Uterus (tissue), 4 donors: ENCODE measurements around the gene PTPRM. TPM values are rescaled to one million over a fixed set of nuclear protein-coding genes. Genes with fewer than 3 reads are reported as not detected.

Source experiments
- DNase-seq, 2 donors: peaks; one replicate each; pipeline ENCODE4 v3.0.0-alpha.2; 2019 to 2020
- H3K27ac ChIP-seq, 2 donors: fragments of 200-600 bp; sonication (generic); 1 replicate in 1 of 2; 2 replicates in 1 of 2; pipeline ENCODE4 v1.5.1; 2016 to 2018
- H3K27me3 ChIP-seq, 2 donors: fragments of 200-600 bp; sonication (generic); one replicate each; pipeline ENCODE4 v1.5.1; 2018 to 2019; ENCODE audit warnings: control low read depth in 1 of 2
- H3K36me3 ChIP-seq, 2 donors: fragments of 200-600 bp; sonication (generic); one replicate each; pipeline ENCODE4 v1.5.1; 2019; ENCODE audit warnings: control low read depth in 1 of 2
- H3K4me1 ChIP-seq, 2 donors: fragments of 200-600 bp; sonication (generic); one replicate each; pipeline ENCODE4 v1.5.1; 2018 to 2019; ENCODE audit warnings: control low read depth in 1 of 2
- H3K4me3 ChIP-seq, 2 donors: fragments of 200-600 bp; sonication (generic); 1 replicate in 1 of 2; 2 replicates in 1 of 2; pipeline ENCODE4 v1.5.1; 2018 to 2019; ENCODE audit warnings: mild to moderate bottlenecking in 1 of 2
- H3K9me3 ChIP-seq, 2 donors: fragments of 200-600 bp; sonication (generic); one replicate each; pipeline ENCODE4 v1.5.1; 2019; ENCODE audit warnings: control low read depth in 1 of 2
- POLR2A ChIP-seq, 2 donors: fragments of 450-650 bp; IDR thresholded peaks; one replicate each; pipeline ENCODE4 v1.6.1; 2016; ENCODE audit warnings: antibody characterized with exemption in 2 of 2, mild to moderate bottlenecking in 1 of 2, moderate library complexity in 1 of 2
- intact Hi-C: fragments of 100-400 bp; cut with DNase I; formaldehyde crosslinking; loops from one replicate; pipeline ENCODE4 v1.15.1; 2023; ENCODE audit warnings: low total_unique reads
- total RNA-seq, 4 donors: library from RNA; depleted of rRNA in 3 of 4; stranded (reverse); fragments of >200 nt in 3 of 4; gene quantifications; one replicate each; pipeline versions ENCODE4 v1.1.0 to v1.2.4, GENCODE V29; 2014 to 2023
- TF ChIP-seq, protein P1 (sequence below), 4 experiments: fragments of 200-600 bp in 2 of 4; fragments of 450-650 bp in 2 of 4; sonication (generic) in 2 of 4; IDR thresholded peaks; one replicate each; pipeline ENCODE4 v1.5.1; 2016 to 2019; ENCODE audit warnings: antibody characterized with exemption in 4 of 4, mild to moderate bottlenecking in 2 of 4, moderate library complexity in 1 of 4
- donor health status: DM: yes; HTN: yes; CAD: no.

The PTPRM gene
- total RNA-seq, 4 donors from 2014 or later: 62.0 to 127 (median 85.7) TPM

DNA sequence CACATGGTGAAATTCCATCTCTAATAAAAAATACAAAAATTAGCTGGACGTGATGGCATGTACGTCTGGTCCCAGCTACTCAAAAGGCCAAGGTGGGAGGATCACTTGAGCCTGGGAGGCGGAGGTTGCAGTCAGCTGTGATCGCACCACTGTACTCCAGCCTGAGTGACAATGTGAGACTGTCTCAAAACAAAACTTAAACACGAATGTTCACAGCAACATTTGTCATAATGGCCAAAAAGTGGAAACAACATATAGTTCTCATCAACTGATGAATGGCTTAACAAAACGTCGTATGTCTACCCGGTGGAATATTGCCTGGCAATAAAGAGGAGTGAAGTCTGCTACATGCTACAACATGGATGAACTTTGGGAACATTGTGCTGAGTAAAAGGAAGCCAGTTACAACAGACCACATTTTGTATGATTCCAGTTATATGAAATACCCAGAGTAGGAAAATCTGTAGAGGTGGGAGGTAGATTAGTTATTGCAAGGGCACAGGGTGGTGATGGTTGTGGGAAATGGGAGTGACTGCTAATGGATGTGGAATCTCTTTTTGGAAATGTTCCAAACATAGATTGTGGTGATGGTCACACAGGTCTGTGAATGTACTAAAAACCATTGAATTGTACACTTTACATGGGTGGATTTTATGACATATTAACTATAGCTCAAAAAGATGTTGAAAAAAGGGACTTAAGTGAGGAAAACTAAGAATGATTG lies 478.2 kb downstream of the PTPRM start:
- DNase-seq: no peak
- H3K9me3 ChIP-seq: no peaks in the 10 kb centered on the region
- no peak overlapping the region for H3K4me3 ChIP-seq
- intact Hi-C loops: no loop called here
- TF ChIP-seq, protein P1, sequence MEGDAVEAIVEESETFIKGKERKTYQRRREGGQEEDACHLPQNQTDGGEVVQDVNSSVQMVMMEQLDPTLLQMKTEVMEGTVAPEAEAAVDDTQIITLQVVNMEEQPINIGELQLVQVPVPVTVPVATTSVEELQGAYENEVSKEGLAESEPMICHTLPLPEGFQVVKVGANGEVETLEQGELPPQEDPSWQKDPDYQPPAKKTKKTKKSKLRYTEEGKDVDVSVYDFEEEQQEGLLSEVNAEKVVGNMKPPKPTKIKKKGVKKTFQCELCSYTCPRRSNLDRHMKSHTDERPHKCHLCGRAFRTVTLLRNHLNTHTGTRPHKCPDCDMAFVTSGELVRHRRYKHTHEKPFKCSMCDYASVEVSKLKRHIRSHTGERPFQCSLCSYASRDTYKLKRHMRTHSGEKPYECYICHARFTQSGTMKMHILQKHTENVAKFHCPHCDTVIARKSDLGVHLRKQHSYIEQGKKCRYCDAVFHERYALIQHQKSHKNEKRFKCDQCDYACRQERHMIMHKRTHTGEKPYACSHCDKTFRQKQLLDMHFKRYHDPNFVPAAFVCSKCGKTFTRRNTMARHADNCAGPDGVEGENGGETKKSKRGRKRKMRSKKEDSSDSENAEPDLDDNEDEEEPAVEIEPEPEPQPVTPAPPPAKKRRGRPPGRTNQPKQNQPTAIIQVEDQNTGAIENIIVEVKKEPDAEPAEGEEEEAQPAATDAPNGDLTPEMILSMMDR (IDR thresholded peaks at IDR 0.05): no peak
- no peak for TF ChIP-seq POLR2A (IDR thresholded peaks at IDR 0.05)
- no peaks in the 10 kb centered on the region for H3K4me1 ChIP-seq
- H3K36me3 ChIP-seq: no peaks in the 10 kb centered on the region
- H3K27me3 ChIP-seq: no peaks in the 10 kb centered on the region
- no peak overlapping the region for H3K27ac ChIP-seq

DNA sequence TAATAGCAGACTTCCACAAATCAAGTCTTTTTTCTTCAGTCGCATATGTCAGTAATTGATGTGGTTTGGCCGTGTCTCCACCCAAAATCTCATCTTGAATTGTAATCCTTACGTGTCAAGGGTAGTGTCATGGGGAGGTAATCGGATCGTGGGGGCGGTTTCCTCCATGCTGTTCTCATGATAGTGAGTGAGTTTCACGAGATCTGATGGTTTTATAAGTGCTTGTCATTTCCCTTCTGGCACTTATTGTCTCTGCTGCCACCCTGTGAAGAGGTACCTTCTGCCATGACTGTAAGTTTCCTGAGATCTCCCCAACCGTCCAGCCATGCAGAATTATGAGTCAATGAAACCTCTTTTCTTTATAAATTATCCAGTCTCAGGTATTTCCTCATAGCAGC lies 478.8 kb downstream of the PTPRM start:
- H3K9me3 ChIP-seq: no peaks in the 10 kb centered on the region
- no peak overlapping the region for H3K27ac ChIP-seq
- intact Hi-C loops: no loop called here
- H3K36me3 ChIP-seq: no peaks in the 10 kb centered on the region
- H3K4me3 ChIP-seq: no peak overlapping the region
- no peaks in the 10 kb centered on the region for H3K27me3 ChIP-seq
- DNase-seq: no peak
- no peaks in the 10 kb centered on the region for H3K4me1 ChIP-seq
- TF ChIP-seq, protein P1 (IDR thresholded peaks at IDR 0.05): no peak
- no peak for TF ChIP-seq POLR2A (IDR thresholded peaks at IDR 0.05)

DNA sequence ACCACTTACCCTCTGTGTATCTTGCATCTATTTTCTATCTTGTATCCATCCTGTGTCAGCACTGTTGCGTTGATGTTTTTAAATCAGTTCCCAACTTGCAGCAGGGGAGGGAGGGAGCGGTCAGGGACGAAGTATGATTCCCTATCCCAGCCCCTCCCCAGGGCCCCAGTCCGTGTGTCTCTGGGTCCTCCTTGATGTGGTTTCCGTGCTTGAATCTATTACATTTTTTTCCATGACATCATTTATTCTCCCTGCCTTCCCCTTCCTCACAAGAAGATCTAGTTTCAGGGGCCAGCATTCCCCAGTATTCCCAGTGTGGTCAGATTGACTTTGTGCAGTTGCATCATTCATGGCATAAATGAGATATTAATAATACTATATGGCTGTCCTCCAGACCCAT lies 479.3 kb downstream of the PTPRM start:
- Histone ChIP-seq H3K4me1 (no peaks in the 10 kb centered on the region), H3K27me3 (no peaks in the 10 kb centered on the region), H3K27ac (no peak overlapping the region), H3K36me3 (no peaks in the 10 kb centered on the region), H3K4me3 (no peak overlapping the region), H3K9me3 (no peaks in the 10 kb centered on the region)
- intact Hi-C loops: no loop called here
- DNase-seq: no peak
- no peak for TF ChIP-seq POLR2A (IDR thresholded peaks at IDR 0.05)
- TF ChIP-seq, protein P1 (IDR thresholded peaks at IDR 0.05): no peak

DNA sequence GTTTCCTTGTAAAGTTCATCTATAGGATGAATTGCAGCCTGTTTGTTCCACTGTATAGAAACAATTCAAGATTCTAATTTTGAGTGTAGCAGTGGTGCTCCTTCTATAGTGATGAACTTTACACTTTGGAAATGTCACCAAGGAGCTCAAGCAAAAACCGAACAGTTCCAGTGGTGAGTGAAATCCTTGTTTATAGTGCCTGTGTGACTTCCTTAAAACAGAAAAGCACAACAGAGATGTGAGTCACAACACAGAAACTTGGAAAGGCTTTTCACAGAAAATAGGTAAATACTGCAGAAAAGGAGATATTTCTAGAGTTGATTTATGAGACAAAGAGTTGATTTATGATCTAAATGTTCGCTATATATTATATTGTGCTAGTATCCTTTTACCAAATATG lies 482.0 kb downstream of the PTPRM start:
- Histone ChIP-seq H3K27me3 (no peaks in the 10 kb centered on the region), H3K9me3 (no peaks in the 10 kb centered on the region), H3K27ac (no peak overlapping the region), H3K4me1 (no peaks in the 10 kb centered on the region), H3K4me3 (no peak overlapping the region), H3K36me3 (no peaks in the 10 kb centered on the region)
- intact Hi-C loops: no loop called here
- no peak for DNase-seq
- TF ChIP-seq, protein P1 (IDR thresholded peaks at IDR 0.05): no peak
- TF ChIP-seq POLR2A (IDR thresholded peaks at IDR 0.05): no peak

DNA sequence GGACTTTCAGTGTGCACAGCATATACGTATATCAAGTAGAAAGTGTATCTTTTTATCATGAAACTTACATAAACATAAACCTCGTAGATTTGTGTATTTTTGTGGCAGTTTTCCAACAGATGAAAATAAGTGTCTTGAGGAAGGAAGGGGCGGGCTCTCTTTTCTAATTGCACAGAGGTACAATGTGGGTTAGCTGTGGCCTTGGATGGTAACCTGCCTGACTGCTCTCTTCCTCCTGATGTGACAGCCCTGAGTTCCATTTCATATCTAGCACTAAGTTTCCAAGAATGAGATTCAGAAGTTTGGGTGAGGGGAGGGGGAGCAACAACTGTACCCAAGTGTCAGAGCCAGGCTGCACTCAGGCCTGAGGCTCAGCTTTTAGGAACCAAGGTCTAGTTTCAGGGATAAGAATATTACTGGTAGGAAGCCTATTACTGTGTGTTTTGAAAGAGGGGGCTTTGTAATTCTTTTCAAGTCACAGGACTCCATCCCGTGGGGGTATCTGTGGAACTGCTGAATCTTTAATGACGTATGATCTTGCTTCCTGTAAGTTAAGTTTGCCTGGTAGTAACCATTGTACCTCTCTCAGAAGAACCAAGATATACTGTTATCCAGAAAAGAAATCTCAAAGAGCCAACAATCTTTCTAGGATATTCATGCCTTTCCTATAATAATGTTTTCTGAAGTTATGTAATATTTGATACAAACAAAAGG lies 483.7 kb downstream of the PTPRM start:
- DNase-seq: no peak
- H3K4me1 ChIP-seq: no peaks in the 10 kb centered on the region
- no peaks in the 10 kb centered on the region for H3K9me3 ChIP-seq
- intact Hi-C loops: no loop called here
- no peaks in the 10 kb centered on the region for H3K36me3 ChIP-seq
- no peak overlapping the region for H3K4me3 ChIP-seq
- TF ChIP-seq POLR2A (IDR thresholded peaks at IDR 0.05): no peak
- TF ChIP-seq, protein P1 (IDR thresholded peaks at IDR 0.05): no peak
- H3K27me3 ChIP-seq: no peaks in the 10 kb centered on the region
- H3K27ac ChIP-seq: no peak overlapping the region
